H1 (cell line): ENCODE results near the gene UBE2E2. TPM values are rescaled to one million over a fixed set of nuclear protein-coding genes. Genes with fewer than 3 reads are reported as not detected.

ENCODE experiments used
- CTCF ChIA-PET: fragments of 300-600 bp; sonication (Branson Sonifier 250); formaldehyde crosslinking; loops from one replicate; lab custom pipeline; 2021; ENCODE audit not compliant: partially characterized antibody; lab: Charles Lee
- POLR2A ChIA-PET: fragments of 300-600 bp; sonication (Branson Sonifier 250); formaldehyde crosslinking; loops from one replicate; lab custom pipeline; 2021; ENCODE audit warnings: inconsistent platforms; ENCODE audit not compliant: partially characterized antibody; lab: Charles Lee
- DNase-seq, 2 experiments: peaks; one replicate each; pipeline versions ENCODE4 v3.0.0 to v3.0.0-alpha.2; 2010 to 2022; ENCODE audit warnings: low spot score in 2 of 2, low read depth in 1 of 2, mixed read lengths in 1 of 2
- FAIRE-seq: peaks from 2 replicates; lab custom pipeline; 2011; peaks lifted over from hg19 to GRCh38; lab: Jason Lieb, UNC
- H2AFZ ChIP-seq: 2 replicates; pipeline ENCODE4 v1.8.1; 2012; ENCODE audit warnings: low read length, inconsistent platforms
- H2AK5ac ChIP-seq: 2 replicates; pipeline ENCODE4 v1.6.1; 2013; ENCODE audit warnings: low read depth, low read length
- H2BK120ac ChIP-seq: replicated peaks from 2 replicates; pipeline ENCODE3; 2013; ENCODE audit warnings: low read depth, low read length, inconsistent platforms
- H2BK12ac ChIP-seq: 2 replicates; pipeline ENCODE4 v1.6.1; 2013; ENCODE audit warnings: low read depth, low read length
- H2BK15ac ChIP-seq: 2 replicates; pipeline ENCODE4 v1.6.1; 2013; ENCODE audit warnings: low read length
- H2BK20ac ChIP-seq: 2 replicates; pipeline ENCODE4 v1.6.1; 2013; ENCODE audit warnings: low read length
- H2BK5ac ChIP-seq: 2 replicates; pipeline ENCODE4 v1.6.1; 2013; ENCODE audit warnings: low read depth, low read length
- H3K14ac ChIP-seq: 2 replicates; pipeline ENCODE4 v1.6.1; 2013; ENCODE audit warnings: inconsistent platforms; ENCODE audit not compliant: insufficient read length
- H3K18ac ChIP-seq: 2 replicates; pipeline ENCODE4 v1.6.1; 2013; ENCODE audit warnings: low read length; ENCODE audit errors: extremely low read depth
- H3K23ac ChIP-seq: 2 replicates; pipeline ENCODE4 v1.6.1; 2013; ENCODE audit warnings: inconsistent platforms; ENCODE audit not compliant: insufficient read length
- H3K23me2 ChIP-seq: 2 replicates; pipeline ENCODE4 v1.6.1; 2013; ENCODE audit warnings: low read depth, low read length
- H3K27ac ChIP-seq: 2 replicates; pipeline ENCODE4 v1.6.1; 2011; ENCODE audit warnings: low read depth, low read length, inconsistent platforms
- H3K27me3 ChIP-seq, 4 experiments: replicated peaks in 1 of 4; 1 replicate in 1 of 4; 2 replicates in 3 of 4; pipeline versions ENCODE4 v1.6.1 to v1.8.1; 2011 to 2013; ENCODE audit warnings: low read length in 3 of 4, mild to moderate bottlenecking in 3 of 4, inconsistent platforms in 2 of 4, mixed read lengths in 2 of 4, moderate library complexity in 1 of 4; ENCODE audit not compliant: control insufficient read depth in 3 of 4, insufficient read depth in 3 of 4; ENCODE audit errors: extremely low read depth in 1 of 4
- H3K36me3 ChIP-seq, 4 experiments: 2 replicates each; pipeline versions ENCODE4 v1.6.1 to v1.8.1; 2011 to 2013; ENCODE audit warnings: mild to moderate bottlenecking in 4 of 4, low read length in 3 of 4, moderate library complexity in 2 of 4, control low read depth in 1 of 4, inconsistent platforms in 1 of 4; ENCODE audit not compliant: insufficient read depth in 4 of 4, control insufficient read depth in 2 of 4
- H3K4ac ChIP-seq: replicated peaks from 2 replicates; pipeline ENCODE3; 2013; ENCODE audit warnings: low read length, low read depth, mixed read lengths, inconsistent platforms; ENCODE audit not compliant: insufficient read length
- H3K4me1 ChIP-seq, 4 experiments: replicated peaks in 1 of 4; 1 replicate in 1 of 4; 2 replicates in 3 of 4; pipeline versions ENCODE4 v1.6.1 to v1.8.1; 2011 to 2013; ENCODE audit warnings: low read length in 3 of 4, inconsistent platforms in 2 of 4, mixed read lengths in 1 of 4; ENCODE audit not compliant: insufficient read depth in 4 of 4, control insufficient read depth in 3 of 4
- H3K4me2 ChIP-seq, 2 experiments: 2 replicates each; pipeline versions ENCODE4 v1.6.1 to v1.8.1; 2011 to 2013; ENCODE audit warnings: low read depth in 2 of 2, low read length in 2 of 2, control low read depth in 1 of 2, inconsistent platforms in 1 of 2, mild to moderate bottlenecking in 1 of 2; ENCODE audit not compliant: insufficient read depth in 1 of 2
- H3K4me3 ChIP-seq, 4 experiments: fragments of 200-600, 300-600 bp in 1 of 4; sonication (generic), shearing (Covaris generic), sonication (Bioruptor Twin) in 1 of 4; 2 replicates each; pipeline versions ENCODE4 v1.5.1 to v1.8.1; 2011 to 2016; ENCODE audit warnings: low read length in 4 of 4, low read depth in 3 of 4, control low read depth in 2 of 4, inconsistent platforms in 2 of 4, mild to moderate bottlenecking in 2 of 4, mixed read lengths in 1 of 4, moderate library complexity in 1 of 4; ENCODE audit not compliant: insufficient read depth in 2 of 4; ENCODE audit errors: extremely low read depth in 1 of 4
- H3K56ac ChIP-seq: replicated peaks from 2 replicates; pipeline ENCODE3; 2013; ENCODE audit warnings: low read depth, mild to moderate bottlenecking, mixed read lengths, low read length, inconsistent platforms; ENCODE audit not compliant: insufficient read length
- H3K79me1 ChIP-seq: 2 replicates; pipeline ENCODE4 v1.6.1; 2013; ENCODE audit warnings: low read depth, low read length, control low read depth
- H3K79me2 ChIP-seq, 2 experiments: 2 replicates each; pipeline versions ENCODE4 v1.6.1 to v1.8.1; 2012 to 2013; ENCODE audit warnings: low read length in 2 of 2, mild to moderate bottlenecking in 2 of 2, inconsistent platforms in 1 of 2; ENCODE audit not compliant: insufficient read depth in 2 of 2, control insufficient read depth in 1 of 2
- H3K9ac ChIP-seq, 4 experiments: replicated peaks in 1 of 4; 1 replicate in 1 of 4; 2 replicates in 3 of 4; pipeline versions ENCODE4 v1.6.1 to v1.8.1; 2011 to 2013; ENCODE audit warnings: low read depth in 3 of 4, low read length in 3 of 4, control low read depth in 2 of 4, mild to moderate bottlenecking in 2 of 4, moderate library complexity in 2 of 4, inconsistent platforms in 1 of 4; ENCODE audit errors: extremely low read depth in 1 of 4
- H3K9me3 ChIP-seq, 2 experiments: 2 replicates each; pipeline versions ENCODE4 v1.6.1 to v1.8.1; 2012 to 2013; ENCODE audit warnings: mild to moderate bottlenecking in 2 of 2, moderate library complexity in 2 of 2, control low read depth in 1 of 2, inconsistent platforms in 1 of 2, low read depth in 1 of 2, low read length in 1 of 2, mixed read lengths in 1 of 2; ENCODE audit not compliant: insufficient read depth in 2 of 2
- H4K20me1 ChIP-seq, 2 experiments: replicated peaks in 1 of 2; 2 replicates each; pipeline versions ENCODE3 to v1.8.1; 2011 to 2013; ENCODE audit warnings: inconsistent platforms in 2 of 2, low read length in 2 of 2, mild to moderate bottlenecking in 1 of 2; ENCODE audit not compliant: insufficient read depth in 2 of 2, control insufficient read depth in 1 of 2
- H4K5ac ChIP-seq: 2 replicates; pipeline ENCODE4 v1.6.1; 2013; ENCODE audit warnings: low read length, low read depth, mixed read lengths, inconsistent platforms; ENCODE audit not compliant: insufficient read length
- H4K8ac ChIP-seq: 2 replicates; pipeline ENCODE4 v1.8.0; 2013; ENCODE audit warnings: mild to moderate bottlenecking, moderate library complexity, low read length, inconsistent platforms; ENCODE audit not compliant: insufficient read depth; ENCODE audit errors: extremely low read depth
- H4K91ac ChIP-seq: replicated peaks from 2 replicates; pipeline ENCODE3; 2013; ENCODE audit warnings: low read length, mixed read lengths, inconsistent platforms; ENCODE audit not compliant: insufficient read length
- ASH2L ChIP-seq: fragments of 200-600, 300-600 bp; sonication (generic); IDR thresholded peaks from one replicate; pipeline ENCODE4 v1.7.1; 2017; ENCODE audit warnings: low read length
- BRCA1 ChIP-seq: IDR thresholded peaks from 2 replicates; pipeline ENCODE4 v1.6.1; 2012; ENCODE audit warnings: low read depth, low read length, improper control_type of control experiment
- CHD1 ChIP-seq: IDR thresholded peaks from 2 replicates; pipeline ENCODE4 v1.6.1; 2012; ENCODE audit warnings: low read depth, low read length, improper control_type of control experiment
- CHD2 ChIP-seq: IDR thresholded peaks from 2 replicates; pipeline ENCODE4 v1.6.1; 2012; ENCODE audit warnings: low read length, improper control_type of control experiment
- EP300 ChIP-seq, 2 experiments: IDR thresholded peaks; 1 replicate in 1 of 2; 2 replicates in 1 of 2; pipeline ENCODE4 v1.6.1; 2011 to 2012; ENCODE audit warnings: low read depth in 2 of 2, low read length in 2 of 2, mild to moderate bottlenecking in 2 of 2, borderline replicate concordance in 1 of 2, inconsistent platforms in 1 of 2, moderate library complexity in 1 of 2
- KDM1A ChIP-seq: fragments of 200-600, 300-600 bp; sonication (generic); IDR thresholded peaks from 2 replicates; pipeline ENCODE4 v1.7.1; 2016; ENCODE audit warnings: mild to moderate bottlenecking, low read length, borderline replicate concordance
- MAFK ChIP-seq: IDR thresholded peaks from 2 replicates; pipeline ENCODE4 v1.6.1; 2012; ENCODE audit warnings: low read depth, mild to moderate bottlenecking, improper control_type of control experiment, low read length
- NRF1 ChIP-seq: IDR thresholded peaks from 2 replicates; pipeline ENCODE4 v1.6.1; 2011; ENCODE audit warnings: mild to moderate bottlenecking, low read depth, low read length, improper control_type of control experiment
- RXRA ChIP-seq: IDR thresholded peaks from 2 replicates; pipeline ENCODE4 v1.6.1; 2011; ENCODE audit warnings: low read depth, mild to moderate bottlenecking, low read length, moderate library complexity; ENCODE audit not compliant: insufficient read depth
- SP2 ChIP-seq: IDR thresholded peaks from 2 replicates; pipeline ENCODE4 v1.6.1; 2012; ENCODE audit warnings: mild to moderate bottlenecking, low read length, inconsistent platforms
- TEAD4 ChIP-seq: IDR thresholded peaks from 2 replicates; pipeline ENCODE4 v1.6.1; 2012; ENCODE audit warnings: low read depth, low read length, inconsistent platforms, mixed read lengths
- WGBS, 2 experiments: shearing (Covaris generic) in 1 of 2; methylation state at CpG; one replicate each; pipeline versions ENCODE4 v1.1.6 to v1.1.7; 2013 to 2015; ENCODE audit warnings: low lambda C conversion rate in 2 of 2, mixed read lengths in 2 of 2, inconsistent platforms in 1 of 2, low coverage in 1 of 2, missing lambda C conversion rate in 1 of 2; ENCODE audit not compliant: insufficient replicate concordance in 2 of 2, insufficient coverage in 1 of 2, insufficient read length in 1 of 2; ENCODE audit errors: extremely low coverage in 1 of 2, missing lambda C conversion rate in 1 of 2; 5-methylcytosine and 5-hydroxymethylcytosine counted together
- polyA plus RNA-seq, 7 experiments: library from polyadenylated mRNA; depleted of rRNA in 3 of 7; stranded (reverse) in 5 of 7; unstranded in 2 of 7; fragments of >200 nt in 5 of 7; fragments of 200-250 nt in 2 of 7; gene quantifications; 1 replicate in 5 of 7; 2 replicates in 1 of 7; 4 replicates in 1 of 7; pipeline versions ENCODE4 v1.2.1 to v1.2.3, GENCODE V29; 2011 to 2013; ENCODE audit warnings: missing spikeins in 2 of 7, mixed read lengths in 2 of 7
- total RNA-seq: library from RNA; stranded (reverse); fragmentation: NEBNext Ultra II Directional; extraction: Animal tissue kit (Norgen Biotek cat#: 25700); gene quantifications from 2 replicates; pipeline ENCODE4 v1.2.1, GENCODE V29; 2021
- TF ChIP-seq, protein P1 (sequence below): IDR thresholded peaks from 2 replicates; pipeline ENCODE4 v1.6.1; 2011; ENCODE audit warnings: low read depth, mild to moderate bottlenecking, low read length; ENCODE audit not compliant: insufficient read depth
- TF ChIP-seq, protein P2 (sequence below): IDR thresholded peaks from 2 replicates; pipeline ENCODE4 v1.6.1; 2012; ENCODE audit warnings: low read length, inconsistent platforms

The UBE2E2 gene
- total and polyA plus RNA-seq, 2 of the 8 experiments (the other 6 are each of a cell fraction or from before 2014, with no cell fraction given), result 57.6 to 70.6 TPM

DNA sequence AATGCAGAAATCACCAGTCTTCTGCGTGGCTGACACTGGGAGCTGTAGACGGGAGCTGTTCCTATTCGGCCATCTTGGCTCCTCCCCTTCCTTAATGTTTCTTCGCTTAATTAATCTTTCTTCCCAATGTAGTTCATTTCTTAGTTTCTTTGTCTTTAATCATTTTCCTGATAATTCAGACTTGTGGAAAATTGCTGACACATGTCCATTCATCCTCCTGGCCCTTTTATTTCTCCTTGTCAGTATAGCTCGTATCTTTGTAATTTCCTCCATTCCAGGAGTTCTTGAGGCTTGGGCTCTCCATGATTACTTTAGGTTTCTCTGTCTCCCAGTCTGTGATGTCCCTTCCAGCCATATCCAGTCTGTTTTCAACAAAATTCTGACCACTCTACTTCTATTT is 98.7 kb downstream of the UBE2E2 start:
- Histone ChIP-seq H3K36me3 (no peaks in the 10 kb centered on the region), H3K9ac (no peak overlapping the region), H2AK5ac (no peak overlapping the region), H3K27me3 (no peaks in the 10 kb centered on the region), H2AFZ (no peak overlapping the region), H3K56ac (no peak overlapping the region), H4K91ac (no peak overlapping the region), H3K79me1 (peaks cover 3% of the 10 kb centered on the region; the same call in 1 of the 2 replicates), H3K14ac (no peak overlapping the region), H2BK12ac (no peak overlapping the region), H3K4me3 (no peak overlapping the region), H4K8ac (no peak overlapping the region), H3K79me2 (peaks cover 0 to 37% of the 10 kb centered on the region in 2 experiments; a peak in 2 of 4 replicates), H2BK20ac (no peak overlapping the region), H2BK15ac (no peak overlapping the region), H3K18ac (no peak overlapping the region), H3K23me2 (no peaks in the 10 kb centered on the region), H2BK120ac (no peak overlapping the region), H3K4me1 (no peaks in the 10 kb centered on the region), H3K9me3 (no peaks in the 10 kb centered on the region), H3K27ac (no peak overlapping the region), H4K20me1 (no peaks in the 10 kb centered on the region), H3K4ac (no peak overlapping the region), H3K4me2 (no peak overlapping the region), H4K5ac (no peak overlapping the region), H3K23ac (no peak overlapping the region), H2BK5ac (no peak overlapping the region)
- DNase-seq (no peak), FAIRE-seq (no peak)
- WGBS, 2 experiments, result 91% methylated on average over 5 of the region's 5 CpGs; no CpG with 5 or more reads in 1 of the 2 experiments
- TF ChIP-seq ASH2L (no peak), MAFK (no peak), TEAD4 (no peak), EP300 (IDR thresholded peaks at IDR 0.05; ENCODE audit: borderline replicate concordance in 1 of 2, low read depth in 2 of 2, low read length in 2 of 2) (no peak), SP2 (no peak), CHD1 (no peak), KDM1A (no peak), CHD2 (no peak), BRCA1 (no peak), NRF1 (no peak), RXRA (no peak)
- TF ChIP-seq, protein P1, sequence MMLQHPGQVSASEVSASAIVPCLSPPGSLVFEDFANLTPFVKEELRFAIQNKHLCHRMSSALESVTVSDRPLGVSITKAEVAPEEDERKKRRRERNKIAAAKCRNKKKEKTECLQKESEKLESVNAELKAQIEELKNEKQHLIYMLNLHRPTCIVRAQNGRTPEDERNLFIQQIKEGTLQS, result no peak
- TF ChIP-seq, protein P2, sequence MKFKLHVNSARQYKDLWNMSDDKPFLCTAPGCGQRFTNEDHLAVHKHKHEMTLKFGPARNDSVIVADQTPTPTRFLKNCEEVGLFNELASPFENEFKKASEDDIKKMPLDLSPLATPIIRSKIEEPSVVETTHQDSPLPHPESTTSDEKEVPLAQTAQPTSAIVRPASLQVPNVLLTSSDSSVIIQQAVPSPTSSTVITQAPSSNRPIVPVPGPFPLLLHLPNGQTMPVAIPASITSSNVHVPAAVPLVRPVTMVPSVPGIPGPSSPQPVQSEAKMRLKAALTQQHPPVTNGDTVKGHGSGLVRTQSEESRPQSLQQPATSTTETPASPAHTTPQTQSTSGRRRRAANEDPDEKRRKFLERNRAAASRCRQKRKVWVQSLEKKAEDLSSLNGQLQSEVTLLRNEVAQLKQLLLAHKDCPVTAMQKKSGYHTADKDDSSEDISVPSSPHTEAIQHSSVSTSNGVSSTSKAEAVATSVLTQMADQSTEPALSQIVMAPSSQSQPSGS, result no peak
- CTCF ChIA-PET, result interaction anchor here (0.9 kb wide), 1 partner anchor 130 kb away, joined by 3 read pairs; no protein-coding TSS in a partner anchor
- POLR2A ChIA-PET, result no interaction called here
